CD4-positive, alpha-beta T cell (primary cell): ENCODE measurements around the gene EPB41L3. TPM values are rescaled to one million over a fixed set of nuclear protein-coding genes. Genes with fewer than 3 reads are reported as not detected.
A peak's percentile ranks its signal among the peaks of the same experiment; 100 is the strongest.
"Not testable (repeated sequence)": the region's sequence is repeated elsewhere in the genome, so short reads cannot be mapped to it uniquely, and the experiment has no call there.

Experiments used
- ATAC-seq: fragments of 200-7000 bp; cut with Tn5 transposase; one replicate; pipeline ENCODE4 v1.10.0; 2022; ENCODE audit warnings: mild to moderate bottlenecking; ENCODE audit not compliant: poor library complexity
- CTCF ChIA-PET: fragments of 350-600 bp; sonication (Branson Sonifier 250); formaldehyde crosslinking; loops from one replicate; lab custom pipeline; 2021; ENCODE audit warnings: antibody characterized with exemption, inconsistent platforms; lab: Charles Lee
- POLR2A ChIA-PET: fragments of 350-600 bp; sonication (Branson Sonifier 250); formaldehyde crosslinking; loops from one replicate; lab custom pipeline; 2021; ENCODE audit warnings: antibody characterized with exemption, inconsistent platforms; lab: Charles Lee
- DNase-seq, 14 experiments: peaks; one replicate each; pipeline ENCODE4 v3.0.0-alpha.2; 2013 to 2020; ENCODE audit warnings: mixed read lengths in 2 of 14
- H3K27ac ChIP-seq, 2 donors: one replicate each; pipeline versions ENCODE4 v1.5.1 to v1.7.0; 2013; ENCODE audit warnings: low read length in 2 of 2, low read depth in 1 of 2, mild to moderate bottlenecking in 1 of 2
- H3K27me3 ChIP-seq, 2 experiments: 1 replicate in 1 of 2; 2 replicates in 1 of 2; pipeline versions ENCODE4 v1.6.1 to v1.7.0; 2013; ENCODE audit warnings: low read length in 2 of 2, control low read depth in 1 of 2, mild to moderate bottlenecking in 1 of 2, moderate library complexity in 1 of 2; ENCODE audit not compliant: insufficient read depth in 2 of 2, control insufficient read depth in 1 of 2
- H3K36me3 ChIP-seq: one replicate; pipeline ENCODE4 v1.6.1; 2013; ENCODE audit warnings: low read length, control low read depth; ENCODE audit not compliant: insufficient read depth
- H3K4me1 ChIP-seq: one replicate; pipeline ENCODE4 v1.6.1; 2013; ENCODE audit warnings: low read length, control low read depth; ENCODE audit not compliant: insufficient read depth
- H3K4me3 ChIP-seq: one replicate; pipeline ENCODE4 v1.5.1; 2013; ENCODE audit warnings: mild to moderate bottlenecking, low read length, moderate library complexity
- H3K9me3 ChIP-seq, 2 experiments: 1 replicate in 1 of 2; 2 replicates in 1 of 2; pipeline versions ENCODE4 v1.6.1 to v1.7.0; 2013; ENCODE audit warnings: low read length in 2 of 2, mild to moderate bottlenecking in 2 of 2, control low read depth in 1 of 2, moderate library complexity in 1 of 2; ENCODE audit not compliant: control insufficient read depth in 1 of 2, insufficient read depth in 1 of 2
- H3K27ac Mint-ChIP-seq: one replicate; pipeline ENCODE4 v1.8.0; 2020; ENCODE audit warnings: mixed read lengths
- H3K27me3 Mint-ChIP-seq: one replicate; pipeline ENCODE4 v1.8.0; 2021; ENCODE audit warnings: mixed read lengths
- H3K36me3 Mint-ChIP-seq: one replicate; pipeline ENCODE4 v1.8.0; 2021; ENCODE audit warnings: low read depth, mixed read lengths
- H3K4me1 Mint-ChIP-seq: one replicate; pipeline ENCODE4 v1.8.0; 2021; ENCODE audit warnings: low read depth, mixed read lengths
- H3K4me3 Mint-ChIP-seq: one replicate; pipeline ENCODE4 v1.8.0; 2020; ENCODE audit warnings: mild to moderate bottlenecking, mixed read lengths
- H3K9me3 Mint-ChIP-seq: one replicate; pipeline ENCODE4 v1.8.0; 2020; ENCODE audit warnings: mixed read lengths
- intact Hi-C, 2 experiments: fragments of 100-400 bp; cut with DNase I in 1 of 2; cut with micrococcal nuclease in 1 of 2; formaldehyde crosslinking; loops; one replicate each; pipeline versions ENCODE4 v1.15.1 to v1.9.0; 2023 to 2025; cut with DNase I, micrococcal nuclease
- total RNA-seq, 174 experiments: library from RNA in 2 of 174; stranded (reverse) in 2 of 174; gene quantifications; one replicate each; pipeline ENCODE4 v1.2.3 and lab custom pipeline; 2021 to 2026
- TF ChIP-seq, protein P1 (sequence below): fragments of 200-600 bp; IDR thresholded peaks from one replicate; pipeline ENCODE4 v1.8.0; 2022; ENCODE audit warnings: antibody characterized with exemption, mild to moderate bottlenecking

EPB41L3 gene
- total RNA-seq, 2 experiments from 2014 or later: 10.9 to 11.2 TPM

- intact Hi-C loops: no loop called here
- Mint-ChIP-seq H3K9me3 (no peaks in the 10 kb centered on the region), H3K27ac (no peak overlapping the region), H3K36me3 (no peaks in the 10 kb centered on the region), H3K27me3 (peaks cover 31% of the 10 kb centered on the region), H3K4me3 (no peak overlapping the region), H3K4me1 (peaks cover 5% of the 10 kb centered on the region)
- Histone ChIP-seq H3K27ac (no peak overlapping the region), H3K27me3 (no peaks in the 10 kb centered on the region), H3K4me3 (no peak overlapping the region), H3K4me1 (no peaks in the 10 kb centered on the region), H3K9me3 (no peaks in the 10 kb centered on the region), H3K36me3 (no peaks in the 10 kb centered on the region)
- TF ChIP-seq, protein P1, sequence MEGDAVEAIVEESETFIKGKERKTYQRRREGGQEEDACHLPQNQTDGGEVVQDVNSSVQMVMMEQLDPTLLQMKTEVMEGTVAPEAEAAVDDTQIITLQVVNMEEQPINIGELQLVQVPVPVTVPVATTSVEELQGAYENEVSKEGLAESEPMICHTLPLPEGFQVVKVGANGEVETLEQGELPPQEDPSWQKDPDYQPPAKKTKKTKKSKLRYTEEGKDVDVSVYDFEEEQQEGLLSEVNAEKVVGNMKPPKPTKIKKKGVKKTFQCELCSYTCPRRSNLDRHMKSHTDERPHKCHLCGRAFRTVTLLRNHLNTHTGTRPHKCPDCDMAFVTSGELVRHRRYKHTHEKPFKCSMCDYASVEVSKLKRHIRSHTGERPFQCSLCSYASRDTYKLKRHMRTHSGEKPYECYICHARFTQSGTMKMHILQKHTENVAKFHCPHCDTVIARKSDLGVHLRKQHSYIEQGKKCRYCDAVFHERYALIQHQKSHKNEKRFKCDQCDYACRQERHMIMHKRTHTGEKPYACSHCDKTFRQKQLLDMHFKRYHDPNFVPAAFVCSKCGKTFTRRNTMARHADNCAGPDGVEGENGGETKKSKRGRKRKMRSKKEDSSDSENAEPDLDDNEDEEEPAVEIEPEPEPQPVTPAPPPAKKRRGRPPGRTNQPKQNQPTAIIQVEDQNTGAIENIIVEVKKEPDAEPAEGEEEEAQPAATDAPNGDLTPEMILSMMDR: no peak
- ATAC-seq: no peak
- POLR2A ChIA-PET: no interaction called here
- CTCF ChIA-PET: no interaction called here
- DNase-seq: peak in 2 of 14 experiments; percentile 22 to 32
Observed at GRCh38 chr18:5574843-5575242, 31.0 kb upstream of the EPB41L3 start.

DNA sequence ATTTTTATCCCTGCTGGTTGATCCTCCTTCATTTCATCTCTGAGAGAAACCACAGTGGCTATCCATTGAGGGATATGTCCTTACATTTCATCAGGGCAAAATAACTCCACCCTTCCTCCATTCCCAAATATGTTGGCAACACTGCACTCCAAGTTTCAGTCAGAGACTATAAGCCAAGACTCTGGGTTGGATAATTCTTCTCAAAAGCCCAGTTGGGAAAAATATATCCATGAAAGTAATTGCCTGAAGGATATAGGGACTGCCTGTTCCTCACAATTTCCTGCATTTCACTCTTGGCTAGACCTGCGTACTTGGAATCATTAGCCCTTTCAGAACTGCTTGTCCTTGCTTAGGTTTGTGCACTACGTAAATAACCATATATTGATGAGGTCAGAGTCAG lies 27.9 kb upstream of the EPB41L3 start:
- DNase-seq: no peak
- CTCF ChIA-PET: no interaction called here

DNA sequence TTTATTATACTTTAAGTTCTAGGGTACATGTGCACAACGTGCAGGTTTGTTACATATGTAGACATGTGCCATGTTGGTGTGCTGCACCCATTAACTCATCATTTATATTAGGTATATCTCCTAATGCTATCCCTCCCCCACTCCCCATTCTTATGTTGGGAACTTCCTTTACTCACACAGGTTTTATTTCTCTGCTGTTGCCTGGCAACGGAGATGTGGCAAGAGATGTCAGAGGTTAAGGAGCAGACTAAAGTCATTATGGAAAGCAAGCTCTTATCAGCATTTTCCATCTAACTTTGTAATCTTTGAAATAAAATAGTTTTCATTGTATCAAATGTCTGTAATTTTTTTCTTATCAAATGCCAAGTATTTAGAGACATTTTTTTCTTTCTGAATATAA lies 26.8 kb upstream of the EPB41L3 start:
- H3K27me3 Mint-ChIP-seq: peaks cover 27% of the 10 kb centered on the region
- H3K36me3 ChIP-seq, H3K27me3 ChIP-seq, H3K9me3 Mint-ChIP-seq, POLR2A ChIA-PET, H3K9me3 ChIP-seq, ATAC-seq, intact Hi-C loops, H3K4me1 ChIP-seq, CTCF ChIA-PET, H3K27ac ChIP-seq, H3K4me3 ChIP-seq, H3K4me1 Mint-ChIP-seq, H3K36me3 Mint-ChIP-seq, H3K27ac Mint-ChIP-seq, H3K4me3 Mint-ChIP-seq: not testable (repeated sequence)
- DNase-seq: peak in 2 of 14 experiments; percentile 17 to 22

More for the DNA sequence above, 27.9 kb upstream of the EPB41L3 start:
- H3K27ac Mint-ChIP-seq: no peak overlapping the region
- peaks cover 30% of the 10 kb centered on the region for H3K27me3 Mint-ChIP-seq
- no peaks in the 10 kb centered on the region for H3K36me3 Mint-ChIP-seq
- no peak overlapping the region for H3K27ac ChIP-seq
- no peak overlapping the region for H3K4me3 ChIP-seq
- TF ChIP-seq, protein P1: no peak
- H3K4me1 ChIP-seq: no peaks in the 10 kb centered on the region
- no peaks in the 10 kb centered on the region for H3K36me3 ChIP-seq
- no peak overlapping the region for H3K4me3 Mint-ChIP-seq
- H3K4me1 Mint-ChIP-seq: peaks cover 5% of the 10 kb centered on the region
- H3K27me3 ChIP-seq: no peaks in the 10 kb centered on the region
- no peak for ATAC-seq
- intact Hi-C loops: no loop called here
- POLR2A ChIA-PET: no interaction called here
- no peaks in the 10 kb centered on the region for H3K9me3 Mint-ChIP-seq
- no peaks in the 10 kb centered on the region for H3K9me3 ChIP-seq

- Mint-ChIP-seq H3K4me3 (no peak overlapping the region), H3K27ac (no peak overlapping the region), H3K9me3 (no peaks in the 10 kb centered on the region), H3K27me3 (peaks cover 18% of the 10 kb centered on the region), H3K36me3 (no peaks in the 10 kb centered on the region), H3K4me1 (peaks cover 5% of the 10 kb centered on the region)
- Histone ChIP-seq H3K9me3 (no peaks in the 10 kb centered on the region), H3K36me3 (no peaks in the 10 kb centered on the region), H3K27ac (no peak overlapping the region), H3K27me3 (peaks cover 0 to 2% of the 10 kb centered on the region in 2 experiments), H3K4me1 (no peaks in the 10 kb centered on the region), H3K4me3 (no peak overlapping the region)
- no peak for DNase-seq
- TF ChIP-seq, protein P1: no peak
- intact Hi-C loops: no loop called here
- ChIA-PET POLR2A (no interaction called here), CTCF (no interaction called here)
- ATAC-seq: no peak
Observed at GRCh38 chr18:5568416-5568815, 24.6 kb upstream of the EPB41L3 start.
